Measurements from ENCODE around the gene PCBP3. TPM values are rescaled to one million over a fixed set of nuclear protein-coding genes. Genes with fewer than 3 reads are reported as not detected.

Gene PCBP3
- polyA plus RNA-seq, 1 donor from 2014 or later, result 1.7 TPM

- Histone ChIP-seq H3K79me2 (replicated peaks; ENCODE audit: insufficient read depth, low read length) (no peaks in the 10 kb centered on the region), H3K4me3 (ENCODE audit: low read length) (no peak overlapping the region), H3K9me2 (ENCODE audit: insufficient read depth, low read length) (no peaks in the 10 kb centered on the region), H4K20me1 (ENCODE audit: insufficient read depth) (no peaks in the 10 kb centered on the region), H3F3A (ENCODE audit: insufficient read depth, low read length, poor library complexity, severe bottlenecking) (no peaks in the 10 kb centered on the region), H3K4me2 (ENCODE audit: low read length) (no peak overlapping the region), H3K9me3 (ENCODE audit: low read length) (no peaks in the 10 kb centered on the region), H2AFZ (ENCODE audit: low read depth, low read length) (no peak overlapping the region), H3K9ac (ENCODE audit: low read length) (no peak overlapping the region), H3K27ac (ENCODE audit: low read length) (no peak overlapping the region), H3K27me3 (ENCODE audit: insufficient read depth, low read depth, low read length) (no peaks in the 10 kb centered on the region), H3K36me3 (ENCODE audit: insufficient read depth, low read length) (no peaks in the 10 kb centered on the region)
- TF ChIP-seq EP300 (conservative IDR thresholded peaks at IDR 0.05; ENCODE audit: poor library complexity, severe bottlenecking) (no peak), RAD21 (conservative IDR thresholded peaks at IDR 0.05) (no peak), MXI1 (conservative IDR thresholded peaks at IDR 0.05; ENCODE audit: poor library complexity, severe bottlenecking) (no peak), SMC3 (conservative IDR thresholded peaks at IDR 0.05; ENCODE audit: poor library complexity) (no peak), EZH2 (IDR thresholded peaks at IDR 0.05; ENCODE audit: borderline replicate concordance, insufficient read depth, low read length, poor library complexity, severe bottlenecking) (no peak), TAF1 (IDR thresholded peaks at IDR 0.05; ENCODE audit: low read depth) (no peak), CTCF (IDR thresholded peaks at IDR 0.05; ENCODE audit: poor library complexity, severe bottlenecking) (no peak), POLR2AphosphoS5 (IDR thresholded peaks at IDR 0.05) (no peak)
- TF ChIP-seq, protein P1, sequence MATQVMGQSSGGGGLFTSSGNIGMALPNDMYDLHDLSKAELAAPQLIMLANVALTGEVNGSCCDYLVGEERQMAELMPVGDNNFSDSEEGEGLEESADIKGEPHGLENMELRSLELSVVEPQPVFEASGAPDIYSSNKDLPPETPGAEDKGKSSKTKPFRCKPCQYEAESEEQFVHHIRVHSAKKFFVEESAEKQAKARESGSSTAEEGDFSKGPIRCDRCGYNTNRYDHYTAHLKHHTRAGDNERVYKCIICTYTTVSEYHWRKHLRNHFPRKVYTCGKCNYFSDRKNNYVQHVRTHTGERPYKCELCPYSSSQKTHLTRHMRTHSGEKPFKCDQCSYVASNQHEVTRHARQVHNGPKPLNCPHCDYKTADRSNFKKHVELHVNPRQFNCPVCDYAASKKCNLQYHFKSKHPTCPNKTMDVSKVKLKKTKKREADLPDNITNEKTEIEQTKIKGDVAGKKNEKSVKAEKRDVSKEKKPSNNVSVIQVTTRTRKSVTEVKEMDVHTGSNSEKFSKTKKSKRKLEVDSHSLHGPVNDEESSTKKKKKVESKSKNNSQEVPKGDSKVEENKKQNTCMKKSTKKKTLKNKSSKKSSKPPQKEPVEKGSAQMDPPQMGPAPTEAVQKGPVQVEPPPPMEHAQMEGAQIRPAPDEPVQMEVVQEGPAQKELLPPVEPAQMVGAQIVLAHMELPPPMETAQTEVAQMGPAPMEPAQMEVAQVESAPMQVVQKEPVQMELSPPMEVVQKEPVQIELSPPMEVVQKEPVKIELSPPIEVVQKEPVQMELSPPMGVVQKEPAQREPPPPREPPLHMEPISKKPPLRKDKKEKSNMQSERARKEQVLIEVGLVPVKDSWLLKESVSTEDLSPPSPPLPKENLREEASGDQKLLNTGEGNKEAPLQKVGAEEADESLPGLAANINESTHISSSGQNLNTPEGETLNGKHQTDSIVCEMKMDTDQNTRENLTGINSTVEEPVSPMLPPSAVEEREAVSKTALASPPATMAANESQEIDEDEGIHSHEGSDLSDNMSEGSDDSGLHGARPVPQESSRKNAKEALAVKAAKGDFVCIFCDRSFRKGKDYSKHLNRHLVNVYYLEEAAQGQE (IDR thresholded peaks at IDR 0.05; ENCODE audit: borderline replicate concordance), result no peak
Measured at GRCh38 chr21:45880097-45881068, 236.9 kb downstream of the PCBP3 start.

- H3F3A ChIP-seq (ENCODE audit: insufficient read depth, low read length, poor library complexity, severe bottlenecking), result no peaks in the 10 kb centered on the region
- TF ChIP-seq EZH2 (IDR thresholded peaks at IDR 0.05; ENCODE audit: borderline replicate concordance, insufficient read depth, low read length, poor library complexity, severe bottlenecking) (no peak), SMC3 (conservative IDR thresholded peaks at IDR 0.05; ENCODE audit: poor library complexity) (no peak), TAF1 (IDR thresholded peaks at IDR 0.05; ENCODE audit: low read depth) (no peak), RAD21 (conservative IDR thresholded peaks at IDR 0.05) (no peak), MXI1 (conservative IDR thresholded peaks at IDR 0.05; ENCODE audit: poor library complexity, severe bottlenecking) (no peak), POLR2AphosphoS5 (IDR thresholded peaks at IDR 0.05) (no peak), CTCF (IDR thresholded peaks at IDR 0.05; ENCODE audit: poor library complexity, severe bottlenecking) (no peak), EP300 (conservative IDR thresholded peaks at IDR 0.05; ENCODE audit: poor library complexity, severe bottlenecking) (no peak)
- TF ChIP-seq, protein P1 (IDR thresholded peaks at IDR 0.05; ENCODE audit: borderline replicate concordance), result no peak
- H3K9me3 ChIP-seq (ENCODE audit: low read length), result no peaks in the 10 kb centered on the region
- no peaks in the 10 kb centered on the region for H4K20me1 ChIP-seq (ENCODE audit: insufficient read depth)
- H3K9me2 ChIP-seq (ENCODE audit: insufficient read depth, low read length), result no peaks in the 10 kb centered on the region
- no peak overlapping the region for H2AFZ ChIP-seq (ENCODE audit: low read depth, low read length)
- H3K27me3 ChIP-seq (ENCODE audit: insufficient read depth, low read depth, low read length), result no peaks in the 10 kb centered on the region
- H3K9ac ChIP-seq (ENCODE audit: low read length), result no peak overlapping the region
- H3K36me3 ChIP-seq (ENCODE audit: insufficient read depth, low read length), result no peaks in the 10 kb centered on the region
- H3K4me2 ChIP-seq (ENCODE audit: low read length), result no peak overlapping the region
- H3K27ac ChIP-seq (ENCODE audit: low read length), result no peak overlapping the region
- H3K4me3 ChIP-seq (ENCODE audit: low read length), result no peak overlapping the region
- H3K79me2 ChIP-seq (replicated peaks; ENCODE audit: insufficient read depth, low read length), result no peaks in the 10 kb centered on the region
Measured at GRCh38 chr21:45882645-45883044, 239.1 kb downstream of the PCBP3 start.

Measured in neural cell (in vitro differentiated cells).